GM23338 (cell line): ENCODE measurements around the gene CDHR4.

Source experiments
- CREB1 ChIP-seq: fragments of 250-450 bp; sonication (Bioruptor Pico); IDR thresholded peaks from 2 replicates; pipeline ENCODE4 v1.5.0; 2020; ENCODE audit warnings: low read depth, mild to moderate bottlenecking, moderate library complexity
- CTCF ChIP-seq, 2 experiments: fragments of 200-600 bp in 1 of 2; sonication (generic) in 1 of 2; conservative IDR thresholded peaks; 2 replicates each; pipeline versions ENCODE4 v1.5.1 to v1.6.1; 2016 to 2017; ENCODE audit warnings: antibody characterized with exemption in 2 of 2, low read depth in 2 of 2, mild to moderate bottlenecking in 2 of 2, moderate library complexity in 1 of 2
- ETS1 ChIP-seq: IDR thresholded peaks from 2 replicates; pipeline ENCODE4 v1.6.1; 2016; ENCODE audit warnings: antibody characterized with exemption
- EZH2 ChIP-seq: fragments of 200-600 bp; sonication (generic); IDR thresholded peaks from one replicate; pipeline ENCODE4 v1.8.0; 2017; ENCODE audit warnings: antibody characterized with exemption, mild to moderate bottlenecking, low read depth; ENCODE audit not compliant: unreplicated experiment
- EZH2phosphoT487 ChIP-seq: fragments of 200-600 bp; sonication (generic); IDR thresholded peaks from one replicate; pipeline ENCODE4 v1.8.1; 2018; ENCODE audit warnings: antibody characterized with exemption; ENCODE audit not compliant: unreplicated experiment
- JUNB ChIP-seq: IDR thresholded peaks from one replicate; pipeline ENCODE4 v1.6.1; 2016; ENCODE audit warnings: antibody characterized with exemption; ENCODE audit not compliant: unreplicated experiment
- NANOG ChIP-seq: IDR thresholded peaks from 2 replicates; pipeline ENCODE4 v1.6.1; 2016; ENCODE audit warnings: antibody characterized with exemption, borderline replicate concordance
- POLR2AphosphoS5 ChIP-seq: IDR thresholded peaks from 2 replicates; pipeline ENCODE4 v1.6.1; 2016; ENCODE audit warnings: antibody characterized with exemption, low read depth
- REST ChIP-seq: IDR thresholded peaks from one replicate; pipeline ENCODE4 v1.6.1; 2018; ENCODE audit warnings: antibody characterized with exemption; ENCODE audit not compliant: unreplicated experiment
- STAT1 ChIP-seq: IDR thresholded peaks from one replicate; pipeline ENCODE4 v1.6.1; 2016; ENCODE audit warnings: antibody characterized with exemption; ENCODE audit not compliant: unreplicated experiment
- ZNF114 ChIP-seq: fragments of 250-450 bp; sonication (Bioruptor Pico); IDR thresholded peaks from 2 replicates; pipeline ENCODE4 v1.5.0; 2020; ENCODE audit warnings: mild to moderate bottlenecking, moderate library complexity
- ZNF331 ChIP-seq: fragments of 250-450 bp; sonication (Bioruptor Pico); IDR thresholded peaks from 2 replicates; pipeline ENCODE4 v1.5.0; 2020; ENCODE audit warnings: low read depth, mild to moderate bottlenecking, moderate library complexity
- ZNF462 ChIP-seq: fragments of 250-450 bp; sonication (Bioruptor Pico); IDR thresholded peaks from 2 replicates; pipeline ENCODE4 v1.5.0; 2020; ENCODE audit warnings: mild to moderate bottlenecking, moderate library complexity

- TF ChIP-seq CTCF (conservative IDR thresholded peaks at IDR 0.05; ENCODE audit: low read depth in 2 of 2) (no peak), EZH2 (no peak), EZH2phosphoT487 (no peak), POLR2AphosphoS5 (no peak), REST (no peak), STAT1 (no peak), CREB1 (CRISPR knock-in tag) (no peak), JUNB (no peak), NANOG (no peak), ETS1 (no peak), ZNF331 (no peak), ZNF462 (CRISPR knock-in tag) (no peak), ZNF114 (CRISPR knock-in tag) (no peak)
Observed at GRCh38 chr3:49806850-49807249, 7.2 kb upstream of the CDHR4 start.
